Astrocyte (in vitro differentiated cells and primary cell): ENCODE results near the gene FAM240B. TPM values are rescaled to one million over a fixed set of nuclear protein-coding genes. Genes with fewer than 3 reads are reported as not detected.
A peak's percentile ranks its signal among the peaks of the same experiment; 100 is the strongest.

Experiments used
- DNase-seq: peaks from one replicate; pipeline ENCODE4 v3.0.0-alpha.2; 2010; ENCODE audit warnings: low read depth
- FAIRE-seq: peaks from 2 replicates; lab custom pipeline; 2011; peaks lifted over from hg19 to GRCh38; lab: Jason Lieb, UNC
- H2AFZ ChIP-seq: 2 replicates; pipeline ENCODE4 v1.6.0; 2012; ENCODE audit warnings: low read depth, low read length, inconsistent platforms
- H3K27ac ChIP-seq: 2 replicates; pipeline ENCODE4 v1.5.1; 2011; ENCODE audit warnings: low read depth, low read length, inconsistent platforms
- H3K27me3 ChIP-seq: 2 replicates; pipeline ENCODE4 v1.6.0; 2011; ENCODE audit warnings: low read length, inconsistent platforms; ENCODE audit not compliant: insufficient read depth
- H3K36me3 ChIP-seq: 2 replicates; pipeline ENCODE4 v1.5.1; 2011; ENCODE audit warnings: low read length, inconsistent platforms; ENCODE audit not compliant: insufficient read depth
- H3K4me1 ChIP-seq: 2 replicates; pipeline ENCODE4 v1.5.1; 2011; ENCODE audit warnings: low read length, inconsistent platforms; ENCODE audit not compliant: insufficient read depth
- H3K4me2 ChIP-seq: 2 replicates; pipeline ENCODE4 v1.6.0; 2012; ENCODE audit warnings: low read length, inconsistent platforms
- H3K4me3 ChIP-seq: 2 replicates; pipeline ENCODE4 v1.5.1; 2011; ENCODE audit warnings: low read depth, mild to moderate bottlenecking, low read length, inconsistent platforms; ENCODE audit not compliant: insufficient read depth
- H3K79me2 ChIP-seq: 2 replicates; pipeline ENCODE4 v1.6.0; 2012; ENCODE audit warnings: mild to moderate bottlenecking, low read length, inconsistent platforms; ENCODE audit not compliant: insufficient read depth
- H3K9ac ChIP-seq: 2 replicates; pipeline ENCODE4 v1.6.0; 2012; ENCODE audit warnings: mild to moderate bottlenecking, low read length, inconsistent platforms
- H3K9me3 ChIP-seq: 2 replicates; pipeline ENCODE4 v1.5.1; 2012; ENCODE audit warnings: low read depth, mild to moderate bottlenecking, low read length, inconsistent platforms; ENCODE audit not compliant: insufficient read depth
- H4K20me1 ChIP-seq: 2 replicates; pipeline ENCODE4 v1.6.0; 2012; ENCODE audit warnings: low read length, inconsistent platforms; ENCODE audit not compliant: insufficient read depth
- H3K27ac Mint-ChIP-seq: one replicate; pipeline ENCODE4 v1.8.0; 2021; ENCODE audit warnings: mild to moderate bottlenecking, mixed read lengths; ENCODE audit not compliant: unreplicated experiment
- H3K27me3 Mint-ChIP-seq: one replicate; pipeline ENCODE4 v1.8.0; 2021; ENCODE audit warnings: low read depth, mixed read lengths; ENCODE audit not compliant: unreplicated experiment
- H3K36me3 Mint-ChIP-seq: one replicate; pipeline ENCODE4 v1.8.0; 2021; ENCODE audit warnings: low read depth, mixed read lengths; ENCODE audit not compliant: unreplicated experiment
- H3K4me1 Mint-ChIP-seq: one replicate; pipeline ENCODE4 v1.8.0; 2021; ENCODE audit warnings: low read depth, mixed read lengths; ENCODE audit not compliant: unreplicated experiment
- H3K4me3 Mint-ChIP-seq: one replicate; pipeline ENCODE4 v1.8.0; 2021; ENCODE audit warnings: mild to moderate bottlenecking, moderate library complexity, mixed read lengths; ENCODE audit not compliant: unreplicated experiment
- H3K9me3 Mint-ChIP-seq: one replicate; pipeline ENCODE4 v1.8.0; 2021; ENCODE audit warnings: mild to moderate bottlenecking, mixed read lengths; ENCODE audit not compliant: unreplicated experiment
- CTCF ChIP-seq: IDR thresholded peaks from 2 replicates; pipeline ENCODE4 v1.5.1; 2011; ENCODE audit warnings: low read depth, mild to moderate bottlenecking, inconsistent platforms, low read length, moderate library complexity; ENCODE audit not compliant: insufficient read depth
- EZH2 ChIP-seq: IDR thresholded peaks from 2 replicates; pipeline ENCODE4 v1.6.1; 2012; ENCODE audit warnings: mild to moderate bottlenecking, low read length, inconsistent platforms; ENCODE audit not compliant: insufficient read depth
- total RNA-seq: library from RNA; stranded (reverse); gene quantifications from 2 replicates; pipeline ENCODE4 v1.2.1, GENCODE V29; 2021

The FAM240B gene
- total RNA-seq, 1 donor from 2014 or later = not detected

- TF ChIP-seq EZH2 (no peak), CTCF (peak; percentile 14)
- Histone ChIP-seq H3K9ac (no peak overlapping the region), H4K20me1 (no peaks in the 10 kb centered on the region), H2AFZ (no peak overlapping the region), H3K27ac (no peak overlapping the region), H3K27me3 (no peaks in the 10 kb centered on the region), H3K4me2 (no peak overlapping the region), H3K79me2 (no peaks in the 10 kb centered on the region), H3K36me3 (no peaks in the 10 kb centered on the region), H3K4me1 (peaks cover 4% of the 10 kb centered on the region), H3K9me3 (no peaks in the 10 kb centered on the region), H3K4me3 (no peak overlapping the region)
- no peak for FAIRE-seq
- Mint-ChIP-seq H3K4me1 (peaks cover 2% of the 10 kb centered on the region), H3K27me3 (peaks cover 2% of the 10 kb centered on the region), H3K36me3 (no peaks in the 10 kb centered on the region), H3K4me3 (no peak overlapping the region), H3K9me3 (no peaks in the 10 kb centered on the region), H3K27ac (no peak overlapping the region)
- peak; percentile 83 for DNase-seq
These were observed 19.2 kb downstream of the FAM240B start for GRCh38 chr9:38700695-38701094.

GRCh38 chr9:38699337-38699736 lies 20.6 kb downstream of the FAM240B start:
- Histone ChIP-seq H3K9ac (no peak overlapping the region), H3K27ac (no peak overlapping the region), H3K79me2 (no peaks in the 10 kb centered on the region), H3K36me3 (no peaks in the 10 kb centered on the region), H3K4me1 (peaks cover 4% of the 10 kb centered on the region), H2AFZ (no peak overlapping the region), H3K4me3 (no peak overlapping the region), H3K4me2 (no peak overlapping the region), H3K27me3 (no peaks in the 10 kb centered on the region), H4K20me1 (no peaks in the 10 kb centered on the region), H3K9me3 (no peaks in the 10 kb centered on the region)
- FAIRE-seq = no peak
- Mint-ChIP-seq H3K36me3 (no peaks in the 10 kb centered on the region), H3K4me1 (peaks cover 2% of the 10 kb centered on the region), H3K9me3 (no peaks in the 10 kb centered on the region), H3K4me3 (no peak overlapping the region), H3K27me3 (peaks cover 2% of the 10 kb centered on the region), H3K27ac (no peak overlapping the region)
- DNase-seq = no peak
- TF ChIP-seq CTCF (no peak), EZH2 (no peak)

- Mint-ChIP-seq H3K4me3 (no peak overlapping the region), H3K9me3 (peaks cover 2% of the 10 kb centered on the region), H3K27ac (no peak overlapping the region), H3K27me3 (peaks cover 2% of the 10 kb centered on the region), H3K36me3 (no peaks in the 10 kb centered on the region), H3K4me1 (peaks cover 2% of the 10 kb centered on the region)
- no peak for FAIRE-seq
- H3K79me2 ChIP-seq = no peaks in the 10 kb centered on the region
- H3K36me3 ChIP-seq = no peaks in the 10 kb centered on the region
- H3K9me3 ChIP-seq = no peaks in the 10 kb centered on the region
- H4K20me1 ChIP-seq = no peaks in the 10 kb centered on the region
- H3K27ac ChIP-seq = no peak overlapping the region
- no peak overlapping the region for H3K4me3 ChIP-seq
- H3K4me1 ChIP-seq = peaks cover 4% of the 10 kb centered on the region
- no peak overlapping the region for H2AFZ ChIP-seq
- no peak for DNase-seq
- no peak for TF ChIP-seq CTCF
- no peak for TF ChIP-seq EZH2
- H3K4me2 ChIP-seq = no peak overlapping the region
- H3K9ac ChIP-seq = no peak overlapping the region
- no peaks in the 10 kb centered on the region for H3K27me3 ChIP-seq
These were observed 22.1 kb downstream of the FAM240B start for GRCh38 chr9:38697776-38698300.
